ENCODE results near the gene COTL1.

The COTL1 gene

GRCh38 chr16:84548971-84549844 is 68.7 kb downstream of the COTL1 start:
- no peak for DNase-seq (ENCODE audit: low spot score)

GRCh38 chr16:84548508-84548907 is 69.4 kb downstream of the COTL1 start:
- DNase-seq (ENCODE audit: low spot score), result no peak

GRCh38 chr16:84547546-84548061 is 70.3 kb downstream of the COTL1 start:
- no peak for DNase-seq (ENCODE audit: low spot score)

GRCh38 chr16:84546669-84547545 is 71.0 kb downstream of the COTL1 start:
- no peak for DNase-seq (ENCODE audit: low spot score)

- DNase-seq (ENCODE audit: low spot score), result no peak
Observed at GRCh38 chr16:84545114-84545737, 72.7 kb downstream of the COTL1 start.

- no peak for DNase-seq (ENCODE audit: low spot score)
Observed at GRCh38 chr16:84544031-84544773, 73.7 kb downstream of the COTL1 start.

GRCh38 chr16:84543253-84543652 is 74.6 kb downstream of the COTL1 start:
- DNase-seq (ENCODE audit: low spot score), result no peak

GRCh38 chr16:84541999-84542817 is 75.7 kb downstream of the COTL1 start:
- no peak for DNase-seq (ENCODE audit: low spot score)

GRCh38 chr16:84540194-84540593 is 77.7 kb downstream of the COTL1 start:
- DNase-seq (ENCODE audit: low spot score), result no peak

GRCh38 chr16:84538222-84538840 is 79.5 kb downstream of the COTL1 start:
- no peak for DNase-seq (ENCODE audit: low spot score)

GRCh38 chr16:84537491-84538151 is 80.3 kb downstream of the COTL1 start:
- no peak for DNase-seq (ENCODE audit: low spot score)

- no peak for DNase-seq (ENCODE audit: low spot score)
Observed at GRCh38 chr16:84535851-84536250, 82.0 kb downstream of the COTL1 start.

GRCh38 chr16:84535408-84535807 is 82.5 kb downstream of the COTL1 start:
- DNase-seq (ENCODE audit: low spot score), result no peak

- DNase-seq (ENCODE audit: low spot score), result no peak
Observed at GRCh38 chr16:84534815-84535214, 83.1 kb downstream of the COTL1 start.

GRCh38 chr16:84532855-84533486 is 84.9 kb downstream of the COTL1 start:
- DNase-seq (ENCODE audit: low spot score), result no peak

GRCh38 chr16:84532291-84532724 is 85.6 kb downstream of the COTL1 start:
- DNase-seq (ENCODE audit: low spot score), result no peak

GRCh38 chr16:84531671-84532111 is 86.2 kb downstream of the COTL1 start:
- DNase-seq (ENCODE audit: low spot score), result no peak

- no peak for DNase-seq (ENCODE audit: low spot score)
Observed at GRCh38 chr16:84530590-84530989, 87.3 kb downstream of the COTL1 start.

- no peak for DNase-seq (ENCODE audit: low spot score)
Observed at GRCh38 chr16:84529607-84530006, 88.3 kb downstream of the COTL1 start.
